Transverse colon (tissue), 4 donors: ENCODE data around the gene PTP4A2. TPM values are rescaled to one million over a fixed set of nuclear protein-coding genes. Genes with fewer than 3 reads are reported as not detected.

ENCODE experiments used
- DNase-seq: peaks from one replicate; pipeline ENCODE4 v3.0.0-alpha.2; 2019
- H3K27ac ChIP-seq, 4 donors: fragments of 200-600 bp; sonication (generic); 2 replicates each; pipeline ENCODE4 v1.5.1; 2016 to 2018; ENCODE audit warnings: inconsistent platforms in 4 of 4
- H3K27me3 ChIP-seq: fragments of 200-600 bp; sonication (generic); 2 replicates; pipeline ENCODE4 v1.5.1; 2017; ENCODE audit warnings: inconsistent platforms
- H3K36me3 ChIP-seq, 4 donors: fragments of 200-600 bp; sonication (generic); 2 replicates each; pipeline ENCODE4 v1.5.1; 2017 to 2019; ENCODE audit warnings: inconsistent platforms in 4 of 4
- H3K4me1 ChIP-seq, 4 donors: fragments of 200-600 bp; sonication (generic); 2 replicates each; pipeline ENCODE4 v1.5.1; 2017 to 2020; ENCODE audit warnings: inconsistent platforms in 4 of 4
- H3K4me3 ChIP-seq, 4 donors: fragments of 200-600 bp; sonication (generic); 1 replicate in 1 of 4; 2 replicates in 3 of 4; pipeline versions ENCODE4 v1.5.1 to v1.6.1; 2017 to 2019; ENCODE audit warnings: inconsistent platforms in 4 of 4
- H3K9me3 ChIP-seq, 2 donors: fragments of 200-600 bp; sonication (generic); 2 replicates each; pipeline ENCODE4 v1.5.1; 2017 to 2019; ENCODE audit warnings: inconsistent platforms in 2 of 2
- CTCF ChIP-seq, 5 experiments: fragments of 200-600 bp in 3 of 5; fragments of 450-650 bp in 2 of 5; sonication (generic) in 3 of 5; IDR thresholded peaks; 1 replicate in 2 of 5; 2 replicates in 3 of 5; pipeline ENCODE4 v1.5.1; 2016 to 2017; ENCODE audit warnings: antibody characterized with exemption in 5 of 5, inconsistent platforms in 3 of 5, mild to moderate bottlenecking in 2 of 5, moderate library complexity in 1 of 5
- EP300 ChIP-seq: sonication (generic); formaldehyde crosslinking; IDR thresholded peaks from one replicate; pipeline ENCODE4 v1.6.1; 2017; ENCODE audit warnings: antibody characterized with exemption, low read depth
- POLR2A ChIP-seq: fragments of 450-650 bp; IDR thresholded peaks from one replicate; pipeline ENCODE4 v1.6.1; 2016; ENCODE audit warnings: antibody characterized with exemption, mild to moderate bottlenecking, moderate library complexity
- POLR2AphosphoS5 ChIP-seq, 3 donors: sonication (generic); formaldehyde crosslinking; IDR thresholded peaks; one replicate each; pipeline ENCODE4 v1.6.1; 2016; ENCODE audit warnings: antibody characterized with exemption in 3 of 3
- WGBS, 2 donors: methylation state at CpG; one replicate each; pipeline ENCODE4 v1.1.5; 2018; ENCODE audit warnings: low coverage in 1 of 2; 5-methylcytosine and 5-hydroxymethylcytosine counted together
- in situ Hi-C, 4 donors: fragments of 200-750 bp; cut with MboI; loops; one replicate each; pipeline versions ENCODE4 v1.15.0 to v1.15.1; 2017; ENCODE audit warnings: low sequenced_read_pairs in 3 of 4, low pct_ligation_motif_present in 1 of 4, low pct_unique_long_range_greater_than_20kb in 1 of 4
- intact Hi-C: fragments of 100-400 bp; cut with DNase I; formaldehyde crosslinking; loops from one replicate; pipeline ENCODE4 v1.15.1; 2023; ENCODE audit warnings: low total_unique reads
- total RNA-seq, 4 donors: library from RNA; depleted of rRNA; stranded (reverse); fragments of >200 nt; gene quantifications; one replicate each; pipeline ENCODE4 v1.1.0, GENCODE V29; 2016

PTP4A2 gene
- total RNA-seq, 4 donors from 2014 or later: 58.9 to 251 (median 195) TPM

- intact Hi-C loops: no loop called here
- no peaks in the 10 kb centered on the region for H3K9me3 ChIP-seq
- peaks cover 78 to 100% (median 91%) of the 10 kb centered on the region in 4 donors for H3K4me1 ChIP-seq
Measured at GRCh38 chr1:31931593-31932225, 6.5 kb downstream of the PTP4A2 start.

GRCh38 chr1:31930836-31931592, 7.2 kb downstream of the PTP4A2 start:
- Histone ChIP-seq H3K9me3 (no peaks in the 10 kb centered on the region), H3K27ac (peak overlapping the region; percentile 94 to 98 (median 97)), H3K4me1 (peaks cover 79 to 100% (median 91%) of the 10 kb centered on the region in 4 donors), H3K36me3 (no peaks in the 10 kb centered on the region), H3K27me3 (no peaks in the 10 kb centered on the region), H3K4me3 (peak overlapping the region in 1 of 4 donors; percentile 8)
- in situ Hi-C loops: no loop called here
- TF ChIP-seq CTCF (IDR thresholded peaks at IDR 0.05) (no peak), POLR2A (no peak), POLR2AphosphoS5 (IDR thresholded peaks at IDR 0.05) (no peak), EP300 (no peak)
- no peak for DNase-seq
- intact Hi-C loops: no loop called here
- 26 to 35% methylated on average over 6 to 7 of the region's 7 CpGs for WGBS, 2 donors

More at GRCh38 chr1:31931593-31932225, 6.5 kb downstream of the PTP4A2 start:
- Histone ChIP-seq H3K4me3 (peak overlapping the region in 1 of 4 donors; percentile 8), H3K27ac (peak overlapping the region; percentile 94 to 98 (median 97)), H3K27me3 (no peaks in the 10 kb centered on the region), H3K36me3 (no peaks in the 10 kb centered on the region)
- peak in 1 of 3 donors; percentile 26 for TF ChIP-seq POLR2AphosphoS5 (IDR thresholded peaks at IDR 0.05)
- no peak for TF ChIP-seq EP300
- TF ChIP-seq POLR2A: no peak
- no peak for TF ChIP-seq CTCF (IDR thresholded peaks at IDR 0.05)
- 14 to 40% methylated on average over 2 of the region's 2 CpGs for WGBS, 2 donors
- in situ Hi-C loops: no loop called here
- no peak for DNase-seq

GRCh38 chr1:31927661-31927980, 10.5 kb downstream of the PTP4A2 start:
- Histone ChIP-seq H3K9me3 (no peaks in the 10 kb centered on the region), H3K36me3 (no peaks in the 10 kb centered on the region), H3K27me3 (no peaks in the 10 kb centered on the region), H3K27ac (peak overlapping the region in 2 of 4 donors; percentile 13 to 30), H3K4me3 (no peak overlapping the region), H3K4me1 (peaks cover 74 to 97% (median 88%) of the 10 kb centered on the region in 4 donors)
- in situ Hi-C loops (no loop called here), intact Hi-C loops (no loop called here)
- no peak for DNase-seq
- WGBS, 2 donors: 16 to 100% methylated on average over 3 of the region's 3 CpGs
- TF ChIP-seq POLR2A: no peak
- TF ChIP-seq CTCF (IDR thresholded peaks at IDR 0.05): no peak
- no peak for TF ChIP-seq EP300
- TF ChIP-seq POLR2AphosphoS5 (IDR thresholded peaks at IDR 0.05): no peak

- no peak overlapping the region for H3K4me3 ChIP-seq
- H3K36me3 ChIP-seq: no peaks in the 10 kb centered on the region
- in situ Hi-C loops (no loop called here), intact Hi-C loops (no loop called here)
- peak overlapping the region in 3 of 4 donors; percentile 18 to 30 (median 28) for H3K27ac ChIP-seq
- H3K9me3 ChIP-seq: no peaks in the 10 kb centered on the region
- TF ChIP-seq POLR2A (no peak), POLR2AphosphoS5 (IDR thresholded peaks at IDR 0.05) (no peak), CTCF (IDR thresholded peaks at IDR 0.05) (no peak), EP300 (no peak)
- no peak for DNase-seq
- 62 to 93% methylated on average over 6 to 8 of the region's 8 CpGs for WGBS, 2 donors
- no peaks in the 10 kb centered on the region for H3K27me3 ChIP-seq
- peaks cover 75 to 97% (median 88%) of the 10 kb centered on the region in 4 donors for H3K4me1 ChIP-seq
Measured at GRCh38 chr1:31926853-31927660, 11.1 kb downstream of the PTP4A2 start.
